Astrocyte of the cerebellum (primary cell): ENCODE measurements around the gene MKLN1.

Source experiments
- DNase-seq: peaks from one replicate; pipeline ENCODE4 v3.0.0-alpha.2; 2011; ENCODE audit warnings: low read depth
- H3K4me3 ChIP-seq: 2 replicates; pipeline ENCODE4 v1.5.1; 2011; ENCODE audit warnings: mild to moderate bottlenecking, low read depth, low read length, moderate library complexity
- in situ Hi-C: cut with HindIII; loops from 2 replicates; pipeline ENCODE4 v1.10.0; 2017; ENCODE audit warnings: low sequenced_read_pairs
- TF ChIP-seq, protein P1 (sequence below): IDR thresholded peaks from 2 replicates; pipeline ENCODE4 v1.5.1; 2012; ENCODE audit warnings: low read length, low read depth, moderate library complexity, mild to moderate bottlenecking; ENCODE audit errors: missing control alignments

The MKLN1 gene

DNA sequence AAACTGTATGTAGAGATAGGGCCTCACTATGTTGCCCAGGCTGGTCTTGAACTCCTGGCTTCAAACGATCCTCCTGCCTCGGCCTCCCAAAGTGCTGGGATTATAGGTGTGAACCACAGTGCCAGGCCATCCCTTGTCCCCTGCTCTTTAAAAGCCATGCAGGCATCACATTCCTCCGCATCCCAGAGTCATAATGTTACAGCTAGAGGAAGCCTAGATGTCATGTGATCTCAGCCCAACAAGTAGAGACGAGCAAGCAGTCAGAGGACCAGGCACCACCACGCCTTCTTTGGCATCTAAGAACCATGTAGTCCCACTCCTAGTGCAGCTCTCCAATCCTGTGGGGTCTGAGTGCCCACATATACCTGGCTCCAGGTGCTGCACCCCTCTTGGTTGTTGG, 215.6 kb downstream of the MKLN1 start:
- no peak for DNase-seq
- no peak overlapping the region for H3K4me3 ChIP-seq
- in situ Hi-C loops: no loop called here
- TF ChIP-seq, protein P1, sequence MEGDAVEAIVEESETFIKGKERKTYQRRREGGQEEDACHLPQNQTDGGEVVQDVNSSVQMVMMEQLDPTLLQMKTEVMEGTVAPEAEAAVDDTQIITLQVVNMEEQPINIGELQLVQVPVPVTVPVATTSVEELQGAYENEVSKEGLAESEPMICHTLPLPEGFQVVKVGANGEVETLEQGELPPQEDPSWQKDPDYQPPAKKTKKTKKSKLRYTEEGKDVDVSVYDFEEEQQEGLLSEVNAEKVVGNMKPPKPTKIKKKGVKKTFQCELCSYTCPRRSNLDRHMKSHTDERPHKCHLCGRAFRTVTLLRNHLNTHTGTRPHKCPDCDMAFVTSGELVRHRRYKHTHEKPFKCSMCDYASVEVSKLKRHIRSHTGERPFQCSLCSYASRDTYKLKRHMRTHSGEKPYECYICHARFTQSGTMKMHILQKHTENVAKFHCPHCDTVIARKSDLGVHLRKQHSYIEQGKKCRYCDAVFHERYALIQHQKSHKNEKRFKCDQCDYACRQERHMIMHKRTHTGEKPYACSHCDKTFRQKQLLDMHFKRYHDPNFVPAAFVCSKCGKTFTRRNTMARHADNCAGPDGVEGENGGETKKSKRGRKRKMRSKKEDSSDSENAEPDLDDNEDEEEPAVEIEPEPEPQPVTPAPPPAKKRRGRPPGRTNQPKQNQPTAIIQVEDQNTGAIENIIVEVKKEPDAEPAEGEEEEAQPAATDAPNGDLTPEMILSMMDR: no peak

GRCh38 chr7:131544021-131544420, 216.3 kb downstream of the MKLN1 start:
- TF ChIP-seq, protein P1: no peak
- in situ Hi-C loops: no loop called here
- no peak for DNase-seq
- H3K4me3 ChIP-seq: no peak overlapping the region

DNA sequence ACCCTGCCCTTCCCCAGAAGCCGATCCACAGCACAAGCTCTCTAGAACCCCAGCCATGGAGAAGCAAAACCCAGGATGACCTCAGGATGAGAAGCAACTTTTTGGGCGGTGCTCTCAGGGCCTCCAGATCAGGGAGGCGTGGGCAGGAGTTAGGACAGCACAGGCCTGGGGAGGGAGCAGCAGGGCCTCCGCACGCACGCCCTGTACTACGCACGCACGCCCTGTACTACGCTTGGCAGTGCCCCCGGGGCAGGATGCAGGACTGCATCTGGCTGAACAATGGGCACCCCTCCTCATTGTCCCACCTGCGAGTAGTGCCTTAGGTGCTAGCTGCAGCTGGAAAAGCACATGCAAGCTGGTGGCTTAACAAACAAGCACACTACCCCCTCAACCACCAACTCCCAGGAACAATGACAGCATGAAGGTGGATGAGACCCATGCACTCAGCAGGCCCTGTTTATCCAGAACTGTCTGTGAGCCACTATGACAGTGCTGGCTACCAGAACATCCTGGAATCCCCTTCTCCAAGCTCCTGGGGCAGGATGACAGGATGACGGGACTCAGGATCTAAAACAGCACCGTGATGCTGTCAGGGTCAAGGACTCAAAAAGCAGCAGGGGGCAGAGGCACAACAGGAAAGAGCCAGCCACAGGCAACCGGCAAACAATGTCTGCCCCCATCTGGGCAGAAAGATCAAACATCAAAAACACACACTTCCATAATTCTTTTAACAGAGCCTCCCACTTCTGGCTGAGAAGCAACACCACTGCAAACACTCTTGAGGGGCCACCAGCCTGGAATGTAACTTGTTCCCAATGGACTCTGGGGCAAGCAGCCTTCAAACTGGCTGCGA, 217.0 kb downstream of the MKLN1 start:
- in situ Hi-C loops: no loop called here
- TF ChIP-seq, protein P1: no peak
- no peak overlapping the region for H3K4me3 ChIP-seq
- DNase-seq: no peak

- TF ChIP-seq, protein P1: no peak
- in situ Hi-C loops: no loop called here
- DNase-seq: no peak
- H3K4me3 ChIP-seq: no peak overlapping the region
Observed at GRCh38 chr7:131546126-131546525, 218.4 kb downstream of the MKLN1 start.
